Esophagus squamous epithelium (tissue), 4 donors: ENCODE measurements around the gene MYO3B.

ENCODE experiments used
- CTCF ChIP-seq, 6 experiments: fragments of 450-650 bp in 4 of 6; fragments of 200-600 bp in 2 of 6; sonication (generic) in 2 of 6; IDR thresholded peaks; one replicate each; pipeline ENCODE4 v1.5.1; 2016 to 2019; ENCODE audit warnings: antibody characterized with exemption in 6 of 6, mild to moderate bottlenecking in 4 of 6, moderate library complexity in 4 of 6
- POLR2A ChIP-seq, 4 donors: fragments of 450-650 bp; IDR thresholded peaks; one replicate each; pipeline ENCODE4 v1.6.1; 2017; ENCODE audit warnings: antibody characterized with exemption in 4 of 4, mild to moderate bottlenecking in 4 of 4, moderate library complexity in 3 of 4

- TF ChIP-seq POLR2A (IDR thresholded peaks at IDR 0.05) (no peak), CTCF (IDR thresholded peaks at IDR 0.05) (no peak)
Measured at GRCh38 chr2:170162271-170162632, 15.7 kb upstream of the MYO3B start.
